Measurements from ENCODE around the gene UBE2F. TPM values are rescaled to one million over a fixed set of nuclear protein-coding genes. Genes with fewer than 3 reads are reported as not detected.
A peak's percentile ranks its signal among the peaks of the same experiment; 100 is the strongest.

UBE2F gene
- total and polyA plus RNA-seq, 2 of the 13 experiments (the other 11 are each of a cell fraction or from before 2014, with no cell fraction given): 35.4 to 73.1 TPM

DNA sequence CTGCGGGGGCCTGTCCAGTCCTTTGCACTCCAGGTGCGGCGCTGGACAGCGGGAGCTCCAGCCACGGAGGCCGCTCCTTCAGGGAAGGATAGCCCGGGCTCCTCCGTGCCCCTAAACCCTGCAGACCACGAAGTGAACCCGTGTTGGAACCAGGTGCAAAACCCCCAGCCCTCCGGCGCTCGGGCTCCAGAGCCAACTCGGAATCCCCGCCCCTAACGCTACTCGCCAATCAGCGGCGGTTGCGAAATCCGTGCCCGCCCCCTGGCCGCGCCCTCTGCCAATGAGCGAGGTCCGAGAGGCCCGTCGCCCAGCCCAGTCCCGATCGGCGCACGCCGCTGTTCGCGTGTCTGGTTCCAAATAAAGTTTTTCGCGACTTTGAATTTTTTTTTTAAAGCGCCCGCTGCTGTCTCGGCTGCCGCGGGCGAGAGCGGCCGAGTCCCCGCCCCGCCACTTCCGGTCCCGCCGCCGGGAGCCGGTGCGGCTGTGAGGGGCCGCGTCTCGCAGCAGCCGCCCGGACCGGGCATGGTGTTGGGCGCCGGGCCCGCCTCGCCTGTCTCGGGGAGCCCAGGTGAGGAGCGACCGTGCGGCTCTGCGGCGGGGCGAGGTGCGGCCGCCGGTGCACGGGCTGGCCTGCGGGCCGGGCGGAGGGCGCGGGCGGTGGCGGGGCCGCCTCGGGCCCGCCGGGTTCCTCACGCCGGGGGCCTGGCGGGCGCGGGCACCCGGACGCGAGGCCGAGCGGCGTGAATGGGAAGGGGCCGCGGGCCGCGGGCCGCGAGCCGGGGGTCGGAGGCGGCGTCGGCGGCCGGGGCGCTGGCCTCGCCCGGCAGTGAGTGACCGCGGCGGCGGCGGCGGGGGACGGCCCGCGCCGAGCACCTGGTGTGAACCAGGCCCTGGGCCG is at the start of gene UBE2F (continued):
- TF ChIP-seq, protein P1, sequence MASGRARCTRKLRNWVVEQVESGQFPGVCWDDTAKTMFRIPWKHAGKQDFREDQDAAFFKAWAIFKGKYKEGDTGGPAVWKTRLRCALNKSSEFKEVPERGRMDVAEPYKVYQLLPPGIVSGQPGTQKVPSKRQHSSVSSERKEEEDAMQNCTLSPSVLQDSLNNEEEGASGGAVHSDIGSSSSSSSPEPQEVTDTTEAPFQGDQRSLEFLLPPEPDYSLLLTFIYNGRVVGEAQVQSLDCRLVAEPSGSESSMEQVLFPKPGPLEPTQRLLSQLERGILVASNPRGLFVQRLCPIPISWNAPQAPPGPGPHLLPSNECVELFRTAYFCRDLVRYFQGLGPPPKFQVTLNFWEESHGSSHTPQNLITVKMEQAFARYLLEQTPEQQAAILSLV (CRISPR knock-in tag; IDR thresholded peaks at IDR 0.05; ENCODE audit: borderline replicate concordance): peak; percentile 91; the same call in 1 of the 2 replicates
- TF ChIP-seq ZC3H4 (CRISPR knock-in tag; IDR thresholded peaks at IDR 0.05; ENCODE audit: borderline replicate concordance) (no peak), MBD4 (IDR thresholded peaks at IDR 0.05; ENCODE audit: borderline replicate concordance, low read length) (no peak), NFIB (CRISPR knock-in tag; IDR thresholded peaks at IDR 0.05; ENCODE audit: borderline replicate concordance) (no peak), SRF (IDR thresholded peaks at IDR 0.05; ENCODE audit: low read depth, low read length) (0 out of 2 replicates have a peak, but pooled peaks have one; percentile 51), ZNF24 (IDR thresholded peaks at IDR 0.05) (peak; percentile 73; the same call in 1 of the 2 replicates), BRD4 (CRISPR knock-in tag; IDR thresholded peaks at IDR 0.05) (no peak), ZFP36 (IDR thresholded peaks at IDR 0.05; ENCODE audit: borderline replicate concordance, low read depth, low read length, partially characterized antibody) (no peak), RORA (CRISPR knock-in tag; IDR thresholded peaks at IDR 0.05) (no peak)
- TF ChIP-seq, protein P2, sequence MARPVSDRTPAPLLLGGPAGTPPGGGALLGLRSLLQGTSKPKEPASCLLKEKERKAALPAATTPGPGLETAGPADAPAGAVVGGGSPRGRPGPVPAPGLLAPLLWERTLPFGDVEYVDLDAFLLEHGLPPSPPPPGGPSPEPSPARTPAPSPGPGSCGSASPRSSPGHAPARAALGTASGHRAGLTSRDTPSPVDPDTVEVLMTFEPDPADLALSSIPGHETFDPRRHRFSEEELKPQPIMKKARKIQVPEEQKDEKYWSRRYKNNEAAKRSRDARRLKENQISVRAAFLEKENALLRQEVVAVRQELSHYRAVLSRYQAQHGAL (CRISPR knock-in tag; IDR thresholded peaks at IDR 0.05; ENCODE audit: not compliant biosample characterization): no peak
- TF ChIP-seq, protein P3, sequence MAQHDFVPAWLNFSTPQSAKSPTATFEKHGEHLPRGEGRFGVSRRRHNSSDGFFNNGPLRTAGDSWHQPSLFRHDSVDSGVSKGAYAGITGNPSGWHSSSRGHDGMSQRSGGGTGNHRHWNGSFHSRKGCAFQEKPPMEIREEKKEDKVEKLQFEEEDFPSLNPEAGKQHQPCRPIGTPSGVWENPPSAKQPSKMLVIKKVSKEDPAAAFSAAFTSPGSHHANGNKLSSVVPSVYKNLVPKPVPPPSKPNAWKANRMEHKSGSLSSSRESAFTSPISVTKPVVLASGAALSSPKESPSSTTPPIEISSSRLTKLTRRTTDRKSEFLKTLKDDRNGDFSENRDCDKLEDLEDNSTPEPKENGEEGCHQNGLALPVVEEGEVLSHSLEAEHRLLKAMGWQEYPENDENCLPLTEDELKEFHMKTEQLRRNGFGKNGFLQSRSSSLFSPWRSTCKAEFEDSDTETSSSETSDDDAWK (CRISPR knock-in tag; IDR thresholded peaks at IDR 0.05): no peak
- TF ChIP-seq, protein P4, sequence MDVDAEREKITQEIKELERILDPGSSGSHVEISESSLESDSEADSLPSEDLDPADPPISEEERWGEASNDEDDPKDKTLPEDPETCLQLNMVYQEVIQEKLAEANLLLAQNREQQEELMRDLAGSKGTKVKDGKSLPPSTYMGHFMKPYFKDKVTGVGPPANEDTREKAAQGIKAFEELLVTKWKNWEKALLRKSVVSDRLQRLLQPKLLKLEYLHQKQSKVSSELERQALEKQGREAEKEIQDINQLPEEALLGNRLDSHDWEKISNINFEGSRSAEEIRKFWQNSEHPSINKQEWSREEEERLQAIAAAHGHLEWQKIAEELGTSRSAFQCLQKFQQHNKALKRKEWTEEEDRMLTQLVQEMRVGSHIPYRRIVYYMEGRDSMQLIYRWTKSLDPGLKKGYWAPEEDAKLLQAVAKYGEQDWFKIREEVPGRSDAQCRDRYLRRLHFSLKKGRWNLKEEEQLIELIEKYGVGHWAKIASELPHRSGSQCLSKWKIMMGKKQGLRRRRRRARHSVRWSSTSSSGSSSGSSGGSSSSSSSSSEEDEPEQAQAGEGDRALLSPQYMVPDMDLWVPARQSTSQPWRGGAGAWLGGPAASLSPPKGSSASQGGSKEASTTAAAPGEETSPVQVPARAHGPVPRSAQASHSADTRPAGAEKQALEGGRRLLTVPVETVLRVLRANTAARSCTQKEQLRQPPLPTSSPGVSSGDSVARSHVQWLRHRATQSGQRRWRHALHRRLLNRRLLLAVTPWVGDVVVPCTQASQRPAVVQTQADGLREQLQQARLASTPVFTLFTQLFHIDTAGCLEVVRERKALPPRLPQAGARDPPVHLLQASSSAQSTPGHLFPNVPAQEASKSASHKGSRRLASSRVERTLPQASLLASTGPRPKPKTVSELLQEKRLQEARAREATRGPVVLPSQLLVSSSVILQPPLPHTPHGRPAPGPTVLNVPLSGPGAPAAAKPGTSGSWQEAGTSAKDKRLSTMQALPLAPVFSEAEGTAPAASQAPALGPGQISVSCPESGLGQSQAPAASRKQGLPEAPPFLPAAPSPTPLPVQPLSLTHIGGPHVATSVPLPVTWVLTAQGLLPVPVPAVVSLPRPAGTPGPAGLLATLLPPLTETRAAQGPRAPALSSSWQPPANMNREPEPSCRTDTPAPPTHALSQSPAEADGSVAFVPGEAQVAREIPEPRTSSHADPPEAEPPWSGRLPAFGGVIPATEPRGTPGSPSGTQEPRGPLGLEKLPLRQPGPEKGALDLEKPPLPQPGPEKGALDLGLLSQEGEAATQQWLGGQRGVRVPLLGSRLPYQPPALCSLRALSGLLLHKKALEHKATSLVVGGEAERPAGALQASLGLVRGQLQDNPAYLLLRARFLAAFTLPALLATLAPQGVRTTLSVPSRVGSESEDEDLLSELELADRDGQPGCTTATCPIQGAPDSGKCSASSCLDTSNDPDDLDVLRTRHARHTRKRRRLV (CRISPR knock-in tag; IDR thresholded peaks at IDR 0.05): no peak
- TF ChIP-seq, protein P5, sequence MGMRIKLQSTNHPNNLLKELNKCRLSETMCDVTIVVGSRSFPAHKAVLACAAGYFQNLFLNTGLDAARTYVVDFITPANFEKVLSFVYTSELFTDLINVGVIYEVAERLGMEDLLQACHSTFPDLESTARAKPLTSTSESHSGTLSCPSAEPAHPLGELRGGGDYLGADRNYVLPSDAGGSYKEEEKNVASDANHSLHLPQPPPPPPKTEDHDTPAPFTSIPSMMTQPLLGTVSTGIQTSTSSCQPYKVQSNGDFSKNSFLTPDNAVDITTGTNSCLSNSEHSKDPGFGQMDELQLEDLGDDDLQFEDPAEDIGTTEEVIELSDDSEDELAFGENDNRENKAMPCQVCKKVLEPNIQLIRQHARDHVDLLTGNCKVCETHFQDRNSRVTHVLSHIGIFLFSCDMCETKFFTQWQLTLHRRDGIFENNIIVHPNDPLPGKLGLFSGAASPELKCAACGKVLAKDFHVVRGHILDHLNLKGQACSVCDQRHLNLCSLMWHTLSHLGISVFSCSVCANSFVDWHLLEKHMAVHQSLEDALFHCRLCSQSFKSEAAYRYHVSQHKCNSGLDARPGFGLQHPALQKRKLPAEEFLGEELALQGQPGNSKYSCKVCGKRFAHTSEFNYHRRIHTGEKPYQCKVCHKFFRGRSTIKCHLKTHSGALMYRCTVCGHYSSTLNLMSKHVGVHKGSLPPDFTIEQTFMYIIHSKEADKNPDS (CRISPR knock-in tag; IDR thresholded peaks at IDR 0.05): no peak
- TF ChIP-seq, protein P6, sequence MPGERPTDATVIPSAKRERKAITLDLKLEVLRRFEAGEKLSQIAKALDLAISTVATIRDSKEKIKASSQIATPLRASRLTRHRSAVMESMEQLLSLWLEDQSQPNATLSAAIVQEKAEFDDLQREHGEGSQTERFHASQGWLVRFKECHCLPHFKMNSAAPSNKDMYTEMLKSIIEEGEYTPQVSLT (CRISPR knock-in tag; IDR thresholded peaks at IDR 0.05; ENCODE audit: borderline replicate concordance, low read depth): no peak
- TF ChIP-seq, protein P7, sequence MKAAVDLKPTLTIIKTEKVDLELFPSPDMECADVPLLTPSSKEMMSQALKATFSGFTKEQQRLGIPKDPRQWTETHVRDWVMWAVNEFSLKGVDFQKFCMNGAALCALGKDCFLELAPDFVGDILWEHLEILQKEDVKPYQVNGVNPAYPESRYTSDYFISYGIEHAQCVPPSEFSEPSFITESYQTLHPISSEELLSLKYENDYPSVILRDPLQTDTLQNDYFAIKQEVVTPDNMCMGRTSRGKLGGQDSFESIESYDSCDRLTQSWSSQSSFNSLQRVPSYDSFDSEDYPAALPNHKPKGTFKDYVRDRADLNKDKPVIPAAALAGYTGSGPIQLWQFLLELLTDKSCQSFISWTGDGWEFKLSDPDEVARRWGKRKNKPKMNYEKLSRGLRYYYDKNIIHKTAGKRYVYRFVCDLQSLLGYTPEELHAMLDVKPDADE (CRISPR knock-in tag; IDR thresholded peaks at IDR 0.05): no peak
